Ectodermal cell (in vitro differentiated cells): ENCODE measurements around the gene MINDY4.

Source experiments
- H3K27ac ChIP-seq: 2 replicates; pipeline ENCODE4 v1.7.0; 2013; ENCODE audit warnings: mild to moderate bottlenecking, low read depth, low read length; ENCODE audit not compliant: insufficient read depth, poor library complexity, severe bottlenecking
- H3K27me3 ChIP-seq: 2 replicates; pipeline ENCODE4 v1.7.0; 2013; ENCODE audit warnings: mild to moderate bottlenecking, low read length; ENCODE audit not compliant: insufficient read depth, control insufficient read depth, poor library complexity, severe bottlenecking
- H3K36me3 ChIP-seq: one replicate; pipeline ENCODE4 v1.7.0; 2013; ENCODE audit warnings: low read length; ENCODE audit not compliant: control insufficient read depth, insufficient read depth
- H3K4me1 ChIP-seq: one replicate; pipeline ENCODE4 v1.7.0; 2013; ENCODE audit warnings: low read length; ENCODE audit not compliant: control insufficient read depth, insufficient read depth
- H3K4me3 ChIP-seq: 2 replicates; pipeline ENCODE4 v1.7.0; 2013; ENCODE audit warnings: low read depth, low read length, control low read depth; ENCODE audit not compliant: insufficient read depth
- H3K9me3 ChIP-seq: 2 replicates; pipeline ENCODE4 v1.7.0; 2013; ENCODE audit warnings: mild to moderate bottlenecking, low read length, moderate library complexity; ENCODE audit not compliant: control insufficient read depth
- WGBS, 2 experiments: methylation state at CpG; one replicate each; pipeline ENCODE4 v1.1.7; 2013; ENCODE audit warnings: missing lambda C conversion rate in 2 of 2; 5-methylcytosine and 5-hydroxymethylcytosine counted together

The MINDY4 gene

DNA sequence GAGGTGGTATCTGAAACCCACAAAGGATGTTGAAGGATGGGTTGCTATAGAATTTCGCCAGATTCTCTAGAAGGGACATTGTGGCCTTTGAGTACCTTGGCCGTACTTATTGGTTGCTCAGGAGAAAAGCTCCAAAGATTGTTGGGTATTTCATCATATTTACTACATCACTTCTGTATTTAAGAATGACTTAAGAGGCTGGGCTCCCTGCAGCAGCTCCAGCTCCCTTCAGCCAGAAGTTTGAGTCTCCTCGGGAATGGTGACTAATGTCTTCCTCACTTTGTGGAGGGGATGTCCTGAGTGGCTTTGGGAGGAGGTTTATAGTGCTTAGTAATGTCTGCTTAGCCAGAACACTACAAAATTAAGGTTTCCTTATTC, 18.1 kb downstream of the MINDY4 start:
- 90 to 95% methylated on average over 3 of the region's 3 CpGs for WGBS, 2 experiments
- no peak overlapping the region for H3K4me3 ChIP-seq

DNA sequence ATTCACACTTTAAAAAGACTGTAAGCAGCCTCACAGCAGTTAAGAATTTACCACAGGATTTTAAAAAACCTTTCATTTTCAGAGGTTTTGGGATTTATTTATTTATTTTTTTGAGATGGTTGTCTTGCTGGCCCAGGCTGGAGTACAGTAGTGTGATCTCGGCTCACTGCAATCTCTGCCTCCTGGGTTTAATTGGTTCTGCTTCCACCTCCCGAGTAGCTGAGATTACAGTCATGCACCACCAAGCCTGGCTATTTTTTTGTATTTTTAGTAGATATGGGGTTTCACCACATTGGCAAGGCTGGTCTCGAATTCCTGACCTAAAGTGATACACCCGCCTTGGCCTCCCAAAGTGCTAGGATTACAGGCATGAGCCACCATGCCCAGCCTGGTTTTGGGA, 19.1 kb downstream of the MINDY4 start:
- Histone ChIP-seq H3K4me3 (no peak overlapping the region), H3K27me3 (no peaks in the 10 kb centered on the region), H3K4me1 (no peaks in the 10 kb centered on the region), H3K9me3 (no peaks in the 10 kb centered on the region), H3K27ac (no peak overlapping the region), H3K36me3 (peaks cover 3% of the 10 kb centered on the region)
- 94 to 97% methylated on average over 4 of the region's 4 CpGs for WGBS, 2 experiments

More for the DNA sequence above, 18.1 kb downstream of the MINDY4 start:
- H3K27ac ChIP-seq, result no peak overlapping the region
- H3K36me3 ChIP-seq, result peaks cover 3% of the 10 kb centered on the region
- H3K9me3 ChIP-seq, result no peaks in the 10 kb centered on the region
- H3K27me3 ChIP-seq, result no peaks in the 10 kb centered on the region
- no peaks in the 10 kb centered on the region for H3K4me1 ChIP-seq

DNA sequence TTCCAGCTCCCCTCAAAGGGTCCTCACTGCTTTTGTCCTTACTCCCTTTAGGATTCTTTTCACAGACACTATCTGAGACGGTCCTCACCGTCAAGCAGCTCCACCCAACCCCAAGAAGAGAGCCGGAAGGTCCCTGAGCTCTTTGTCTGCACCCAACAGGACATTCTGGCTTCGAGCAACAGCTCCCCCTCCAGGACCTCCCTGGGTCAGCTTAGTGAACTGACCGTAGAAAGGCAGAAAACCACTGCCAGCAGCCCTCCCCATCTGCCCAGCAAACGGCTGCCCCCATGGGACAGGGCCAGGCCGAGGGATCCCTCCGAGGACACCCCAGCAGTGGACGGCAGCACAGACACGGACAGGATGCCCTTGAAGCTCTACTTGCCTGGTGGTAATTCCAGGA, 19.9 kb downstream of the MINDY4 start:
- Histone ChIP-seq H3K36me3 (no peaks in the 10 kb centered on the region), H3K9me3 (no peaks in the 10 kb centered on the region), H3K4me1 (no peaks in the 10 kb centered on the region), H3K4me3 (no peak overlapping the region), H3K27me3 (no peaks in the 10 kb centered on the region), H3K27ac (no peak overlapping the region)
- WGBS, 2 experiments, result 68 to 72% methylated on average over 10 of the region's 10 CpGs

DNA sequence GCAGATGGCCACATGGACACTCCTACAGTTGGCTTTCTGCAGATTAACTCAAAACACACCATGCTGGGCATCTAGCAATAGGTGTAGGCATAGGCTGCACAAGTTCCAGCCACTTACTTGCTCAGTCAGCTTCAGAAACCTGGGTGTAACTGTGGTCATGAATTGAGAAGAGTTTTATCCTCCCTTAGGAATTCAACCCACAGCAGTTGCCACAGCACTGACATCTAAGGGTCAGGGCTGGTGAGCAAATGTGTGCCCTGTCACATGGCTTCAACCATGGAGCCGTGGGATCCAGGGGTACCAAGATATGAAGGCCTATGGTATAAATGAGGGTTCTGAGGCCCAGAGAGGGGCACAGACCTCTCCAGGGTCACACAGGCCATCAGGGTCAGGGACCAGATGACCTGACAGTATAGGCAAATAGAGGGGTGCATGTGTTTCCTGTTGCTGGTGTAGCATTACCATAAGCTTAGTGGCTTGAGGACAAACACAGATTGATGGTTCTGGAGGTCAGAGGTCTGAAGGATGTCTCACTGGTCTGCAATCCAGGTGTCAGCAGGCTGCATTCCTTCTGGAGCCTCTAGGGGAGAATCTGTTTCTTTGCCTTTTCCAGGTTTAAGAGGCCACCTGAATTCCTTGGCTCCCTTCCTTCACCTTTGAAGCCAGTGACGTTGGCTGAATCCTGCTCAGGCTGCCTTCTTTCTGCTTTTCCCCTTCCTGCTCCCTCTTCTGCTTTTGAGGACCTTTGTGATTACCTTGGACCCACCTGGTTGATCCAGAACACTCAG, 24.1 kb downstream of the MINDY4 start:
- no peaks in the 10 kb centered on the region for H3K4me1 ChIP-seq
- no peak overlapping the region for H3K4me3 ChIP-seq
- H3K36me3 ChIP-seq, result no peaks in the 10 kb centered on the region
- 86 to 90% methylated on average over 2 of the region's 2 CpGs for WGBS, 2 experiments
- H3K27ac ChIP-seq, result no peak overlapping the region
- H3K27me3 ChIP-seq, result no peaks in the 10 kb centered on the region
- no peaks in the 10 kb centered on the region for H3K9me3 ChIP-seq

DNA sequence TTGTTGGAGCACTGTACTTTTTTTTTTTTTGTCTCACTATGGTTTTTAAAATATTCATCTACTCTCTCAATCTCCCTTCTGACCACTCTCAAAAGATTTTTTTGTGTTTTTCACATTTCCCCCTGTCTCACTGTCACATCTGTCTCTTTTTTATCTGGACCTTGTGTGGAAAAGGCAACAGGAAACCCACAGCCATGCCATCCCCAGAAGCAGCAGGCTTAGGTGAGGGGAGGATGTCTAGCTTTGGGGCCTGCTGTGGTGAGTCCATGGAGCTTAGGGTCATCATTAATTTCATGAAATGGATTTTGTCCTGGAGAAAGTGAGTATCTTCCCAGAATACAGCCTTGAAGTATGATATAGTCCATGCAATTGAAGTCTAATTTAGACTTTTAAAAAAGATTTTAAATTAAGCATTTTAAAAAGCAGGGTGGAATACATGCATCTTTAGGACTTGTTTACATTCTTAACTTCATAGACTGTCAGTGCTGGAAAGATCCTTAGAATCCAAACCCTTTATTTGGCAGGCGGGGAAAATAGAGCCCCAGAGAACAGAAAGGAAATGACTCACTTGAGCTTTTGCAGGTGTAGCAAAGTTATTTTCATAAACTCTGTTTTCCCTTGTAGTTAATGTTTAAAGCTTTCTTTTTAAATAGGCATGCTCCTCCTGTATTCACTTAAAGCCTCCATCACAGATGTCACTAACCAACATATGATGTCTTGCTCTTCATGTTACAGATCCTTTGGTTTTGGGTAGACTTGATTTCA, 25.1 kb downstream of the MINDY4 start:
- H3K4me3 ChIP-seq, result no peak overlapping the region
- H3K4me1 ChIP-seq, result no peaks in the 10 kb centered on the region
- no peak overlapping the region for H3K27ac ChIP-seq
- no peaks in the 10 kb centered on the region for H3K27me3 ChIP-seq
- WGBS, 2 experiments, result 91 to 100% methylated on average over 1 of the region's 1 CpG
- H3K36me3 ChIP-seq, result no peaks in the 10 kb centered on the region
- H3K9me3 ChIP-seq, result no peaks in the 10 kb centered on the region

DNA sequence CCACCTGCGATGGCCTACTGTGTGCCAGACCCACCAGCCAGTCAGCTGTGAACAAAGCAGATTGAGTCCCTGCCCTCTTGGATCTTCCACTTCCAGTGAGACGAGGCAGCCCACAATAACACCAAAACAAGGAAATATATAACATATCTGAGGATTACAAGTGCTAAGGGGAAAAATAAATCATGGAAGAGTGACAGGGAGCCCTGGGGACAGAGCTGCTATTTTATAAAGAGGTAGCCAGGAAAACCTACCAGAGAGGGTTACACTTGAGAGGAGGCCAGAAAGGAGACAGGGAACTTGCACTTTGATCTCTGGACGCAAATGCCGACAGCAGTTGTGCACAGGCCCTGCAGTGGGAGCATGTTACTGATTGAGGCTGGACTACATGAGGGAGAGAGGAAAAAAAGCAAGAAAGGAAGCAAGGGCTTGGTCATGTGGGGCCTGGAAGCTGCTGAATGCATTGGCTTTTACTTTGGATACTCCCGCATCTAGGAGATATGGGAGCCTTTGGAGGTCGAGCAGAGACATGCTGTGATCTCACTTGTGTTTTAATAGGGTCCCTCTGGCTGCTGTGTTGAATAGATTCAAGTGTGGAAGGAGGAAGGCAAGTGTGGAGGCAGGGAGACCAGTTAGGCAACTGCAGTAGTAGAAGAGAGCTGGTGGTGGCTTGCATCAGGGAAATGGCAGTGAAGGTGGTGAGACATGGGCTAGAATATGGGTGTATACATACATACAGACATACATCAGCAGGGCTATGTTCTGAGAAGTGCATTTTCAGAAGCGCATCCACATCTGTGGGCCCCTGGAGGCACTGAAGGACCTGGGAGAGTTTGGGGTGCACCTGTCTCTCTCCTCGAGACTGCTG, 26.2 kb downstream of the MINDY4 start:
- Histone ChIP-seq H3K4me1 (no peaks in the 10 kb centered on the region), H3K27ac (no peak overlapping the region), H3K9me3 (no peaks in the 10 kb centered on the region), H3K4me3 (no peak overlapping the region), H3K27me3 (no peaks in the 10 kb centered on the region), H3K36me3 (no peaks in the 10 kb centered on the region)
- 86 to 88% methylated on average over 7 to 8 of the region's 8 CpGs for WGBS, 2 experiments

DNA sequence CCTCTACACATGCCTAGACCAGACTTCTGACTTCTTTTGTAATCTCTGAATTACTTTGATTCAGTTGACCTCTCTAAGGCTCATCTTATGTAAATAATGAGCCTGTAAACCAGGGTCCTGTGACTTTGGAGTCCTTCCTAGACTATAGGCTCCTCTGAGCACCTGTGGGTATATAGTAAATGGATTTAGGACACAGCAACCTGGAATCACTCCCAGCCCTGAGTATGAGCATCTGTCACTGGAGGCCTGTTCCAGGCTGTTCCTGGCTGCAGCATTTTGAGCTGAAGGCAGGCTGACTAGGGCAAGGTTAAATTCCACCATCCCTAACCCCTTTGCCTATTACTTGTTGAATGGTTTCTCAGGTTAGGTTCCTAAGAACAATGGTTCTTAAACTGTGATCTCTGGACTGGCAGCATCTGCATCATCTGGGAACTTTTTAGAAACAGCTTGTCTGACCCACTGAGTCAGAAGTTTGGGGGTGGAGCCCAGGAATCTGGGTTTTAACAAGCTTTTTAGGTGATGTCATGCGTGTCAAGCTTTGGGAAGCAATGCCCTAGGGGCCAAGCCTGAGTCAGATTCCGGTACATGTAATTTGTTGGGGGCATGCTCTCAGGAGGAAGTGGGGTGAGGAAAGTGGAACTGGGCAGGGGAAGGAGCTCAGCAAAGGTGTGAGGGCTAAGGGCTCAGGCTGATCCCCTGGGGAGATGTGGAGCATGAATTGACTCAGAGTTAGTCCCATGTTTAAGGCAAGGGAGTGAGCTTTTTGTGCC, 28.2 kb downstream of the MINDY4 start:
- H3K36me3 ChIP-seq, result no peaks in the 10 kb centered on the region
- H3K27ac ChIP-seq, result no peak overlapping the region
- no peaks in the 10 kb centered on the region for H3K27me3 ChIP-seq
- no peak overlapping the region for H3K4me3 ChIP-seq
- WGBS, 2 experiments, result 87 to 96% methylated on average over 2 of the region's 2 CpGs
- H3K9me3 ChIP-seq, result no peaks in the 10 kb centered on the region
- H3K4me1 ChIP-seq, result no peaks in the 10 kb centered on the region

DNA sequence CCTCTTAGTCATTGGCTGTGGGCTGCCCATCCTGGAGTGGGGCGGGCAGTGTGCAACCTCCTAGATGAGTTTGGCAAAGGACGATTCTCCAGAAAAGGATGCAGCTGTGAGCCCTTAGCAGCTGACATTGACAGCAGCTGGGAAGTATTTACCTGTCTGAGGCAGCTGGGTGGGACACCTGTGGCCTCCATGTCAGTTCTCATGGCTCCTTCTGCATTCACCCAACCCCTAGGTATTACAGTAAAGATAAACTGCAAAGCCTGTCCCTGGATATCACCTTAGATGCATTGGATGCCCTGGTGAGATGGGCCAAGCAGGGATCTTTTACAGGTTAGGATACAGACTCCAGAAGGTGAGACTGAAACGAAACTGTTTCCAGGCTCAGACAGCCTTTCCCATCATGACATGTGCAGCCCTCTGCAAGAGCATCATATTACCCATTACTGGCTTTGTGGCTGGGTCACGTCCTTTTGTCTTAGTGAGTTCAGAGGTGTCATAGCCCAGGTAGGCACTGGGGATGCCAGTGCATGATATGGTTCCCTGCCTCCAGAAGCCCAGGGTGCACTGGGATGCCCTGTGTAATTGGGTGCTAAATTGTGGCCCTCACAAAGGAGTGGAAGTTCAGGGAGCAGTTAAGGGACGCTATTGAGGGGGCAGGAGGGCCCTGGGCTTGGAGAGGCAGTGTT, 28.9 kb downstream of the MINDY4 start:
- 91 to 92% methylated on average over 5 of the region's 5 CpGs for WGBS, 2 experiments
- no peak overlapping the region for H3K27ac ChIP-seq
- no peaks in the 10 kb centered on the region for H3K27me3 ChIP-seq
- H3K4me1 ChIP-seq, result no peaks in the 10 kb centered on the region
- H3K36me3 ChIP-seq, result no peaks in the 10 kb centered on the region
- no peaks in the 10 kb centered on the region for H3K9me3 ChIP-seq
- no peak overlapping the region for H3K4me3 ChIP-seq

DNA sequence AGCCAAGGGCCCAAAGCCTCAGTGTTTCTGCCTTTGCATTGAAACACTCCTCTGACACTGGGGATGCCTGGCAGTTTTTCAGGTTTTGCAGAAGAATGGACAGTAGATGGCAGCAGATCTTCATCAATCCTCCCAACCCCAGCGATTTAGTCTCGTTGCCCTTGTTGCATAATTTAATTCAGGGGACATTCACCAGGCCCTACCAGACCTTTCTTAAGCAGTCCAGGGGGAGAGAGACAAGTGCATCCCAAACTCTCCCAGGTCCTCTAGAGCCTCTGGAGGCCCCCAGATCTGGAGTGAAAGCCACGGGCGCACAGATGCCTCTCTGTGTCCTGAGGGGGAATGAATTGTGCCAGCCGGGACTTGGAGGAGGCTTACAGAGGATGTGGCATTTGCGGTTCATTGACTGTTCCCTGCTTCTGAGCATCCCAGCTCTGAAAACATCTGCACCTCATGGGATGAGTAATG, 29.6 kb downstream of the MINDY4 start:
- Histone ChIP-seq H3K4me3 (no peak overlapping the region), H3K27ac (no peak overlapping the region), H3K27me3 (no peaks in the 10 kb centered on the region), H3K4me1 (no peaks in the 10 kb centered on the region), H3K9me3 (no peaks in the 10 kb centered on the region), H3K36me3 (no peaks in the 10 kb centered on the region)
- 61 to 65% methylated on average over 6 of the region's 6 CpGs for WGBS, 2 experiments
